Effector memory CD8-positive, alpha-beta T cell (primary cell): Measurements from ENCODE around the gene EFCAB13.
"Not testable (repeated sequence)": the region's sequence is repeated elsewhere in the genome, so short reads cannot be mapped to it uniquely, and the experiment has no call there.

Experiments used
- ATAC-seq: fragments of 150-1000 bp; cut with Tn5 transposase; replicated peaks from 2 replicates; pipeline ENCODE4 v1.10.0; 2021; ENCODE audit warnings: mild to moderate bottlenecking, moderate library complexity
- DNase-seq, 3 experiments: peaks; one replicate each; pipeline ENCODE4 v3.0.0; 2021
- H3K27ac Mint-ChIP-seq, 2 donors: one replicate each; pipeline ENCODE4 v1.8.0; 2022; ENCODE audit warnings: mild to moderate bottlenecking in 2 of 2, mixed read lengths in 2 of 2, moderate library complexity in 2 of 2
- H3K27me3 Mint-ChIP-seq, 2 donors: one replicate each; pipeline ENCODE4 v1.8.0; 2022; ENCODE audit warnings: mixed read lengths in 2 of 2
- H3K36me3 Mint-ChIP-seq: one replicate; pipeline ENCODE4 v1.8.0; 2022; ENCODE audit warnings: mild to moderate bottlenecking, moderate library complexity, mixed read lengths; ENCODE audit not compliant: insufficient read depth
- H3K4me1 Mint-ChIP-seq, 2 donors: one replicate each; pipeline ENCODE4 v1.8.0; 2022; ENCODE audit warnings: low read depth in 2 of 2, mixed read lengths in 2 of 2
- H3K4me3 Mint-ChIP-seq, 2 donors: one replicate each; pipeline ENCODE4 v1.8.0; 2022; ENCODE audit warnings: mild to moderate bottlenecking in 2 of 2, mixed read lengths in 2 of 2, moderate library complexity in 2 of 2
- H3K9me3 Mint-ChIP-seq, 2 donors: one replicate each; pipeline ENCODE4 v1.8.0; 2022; ENCODE audit warnings: mixed read lengths in 2 of 2

Gene EFCAB13

DNA sequence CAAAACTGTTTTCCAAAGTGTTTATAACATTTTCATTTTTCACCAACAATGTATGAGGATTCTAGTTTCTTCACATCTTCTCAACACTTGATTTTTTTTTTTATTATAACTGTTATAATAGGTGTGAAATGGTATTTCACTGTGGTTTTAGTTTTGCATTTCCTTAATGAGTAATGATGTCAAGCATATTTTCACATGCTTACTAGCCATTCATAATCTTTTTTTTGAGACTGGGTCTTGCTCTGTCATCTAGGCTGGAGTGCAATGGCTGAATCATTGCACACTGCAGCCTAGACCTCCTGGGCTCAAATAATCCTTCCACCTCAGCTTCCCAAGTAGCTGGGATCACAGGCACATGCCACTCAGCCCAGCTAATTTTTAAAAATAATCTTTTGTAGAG is 65.1 kb downstream of the EFCAB13 start:
- ATAC-seq (peak; percentile 43), DNase-seq (no peak)
- peaks cover 4 to 16% of the 10 kb centered on the region in 2 donors for H3K4me1 Mint-ChIP-seq
- H3K27ac Mint-ChIP-seq, result no peak overlapping the region
- no peak overlapping the region for H3K4me3 Mint-ChIP-seq
- peaks cover 9% of the 10 kb centered on the region for H3K36me3 Mint-ChIP-seq
- H3K27me3 Mint-ChIP-seq, result no peaks in the 10 kb centered on the region
- H3K9me3 Mint-ChIP-seq, result peaks cover 0 to 3% of the 10 kb centered on the region in 2 donors

DNA sequence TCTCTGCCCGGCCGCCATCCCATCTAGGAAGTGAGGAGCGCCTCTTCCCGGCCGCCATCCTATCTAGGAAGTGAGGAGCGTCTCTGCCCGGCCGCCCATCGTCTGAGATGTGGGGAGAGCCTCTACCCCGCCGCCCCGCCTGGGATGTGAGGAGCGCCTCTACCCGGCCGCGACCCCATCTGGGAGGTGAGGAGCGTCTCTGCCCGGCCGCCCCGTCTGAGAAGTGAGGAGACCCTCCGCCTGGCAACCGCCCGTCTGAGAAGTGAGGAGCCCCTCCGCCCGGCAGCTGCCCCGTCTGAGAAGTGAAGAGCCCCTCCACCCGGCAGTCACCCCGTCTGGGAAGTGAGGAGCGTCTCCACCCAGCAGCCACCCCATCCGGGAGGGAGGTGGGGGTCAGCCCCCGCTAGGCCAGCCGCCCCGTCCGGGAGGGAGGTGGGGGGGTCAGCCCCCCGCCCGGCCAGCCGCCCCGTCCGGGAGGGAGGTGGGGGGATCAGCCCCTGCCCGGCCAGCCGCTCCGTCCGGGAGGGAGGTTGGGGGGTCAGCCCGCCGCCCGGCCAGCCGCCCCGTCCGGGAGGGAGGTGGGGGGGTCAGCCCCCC is 73.9 kb downstream of the EFCAB13 start:
- not testable (repeated sequence) for H3K4me1 Mint-ChIP-seq, H3K4me3 Mint-ChIP-seq, H3K36me3 Mint-ChIP-seq, DNase-seq, H3K9me3 Mint-ChIP-seq, H3K27ac Mint-ChIP-seq, H3K27me3 Mint-ChIP-seq, ATAC-seq

DNA sequence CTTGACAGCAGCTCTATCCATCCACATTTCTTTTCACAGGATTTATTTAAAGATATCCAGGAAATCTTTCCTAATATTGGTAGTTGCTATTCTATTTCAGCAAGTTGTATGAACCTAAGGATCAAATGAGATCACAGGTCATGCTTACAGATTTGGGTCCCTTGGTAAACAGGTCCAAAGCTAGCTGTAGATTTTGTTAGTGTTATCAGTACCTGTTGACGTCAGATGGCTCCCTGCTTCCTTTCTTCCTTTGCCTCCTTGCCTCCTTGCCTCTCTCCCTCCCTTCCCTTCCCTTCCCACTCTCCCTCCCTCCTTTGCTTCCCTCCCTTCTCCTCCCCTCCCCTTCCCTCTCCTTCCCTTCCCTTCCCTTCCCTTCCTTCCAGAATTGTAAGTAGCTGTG is 76.6 kb downstream of the EFCAB13 start:
- Mint-ChIP-seq H3K27me3 (no peaks in the 10 kb centered on the region), H3K4me1 (no peaks in the 10 kb centered on the region), H3K9me3 (no peaks in the 10 kb centered on the region), H3K4me3 (no peak overlapping the region), H3K36me3 (no peaks in the 10 kb centered on the region), H3K27ac (no peak overlapping the region)
- DNase-seq (no peak), ATAC-seq (no peak)

DNA sequence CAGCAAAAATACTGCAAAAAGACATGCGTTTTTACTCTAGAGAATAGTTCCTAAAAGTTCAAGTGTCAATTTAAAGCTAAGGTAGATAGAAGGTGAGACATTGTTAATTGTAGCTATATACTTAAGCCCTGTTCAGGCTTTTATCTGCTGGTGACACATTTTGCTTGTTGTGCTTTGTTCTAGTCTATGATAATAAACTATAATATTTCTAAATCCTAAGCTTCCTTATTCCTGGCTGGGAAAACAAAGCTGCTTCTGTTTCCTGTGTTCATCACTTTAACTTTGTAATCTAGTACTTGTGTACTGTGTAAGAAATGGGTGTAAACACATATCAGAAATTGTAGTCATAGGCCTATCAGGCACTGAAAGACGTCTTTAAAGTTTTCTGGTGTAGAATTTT is 77.3 kb downstream of the EFCAB13 start:
- Mint-ChIP-seq H3K4me3 (no peak overlapping the region), H3K27me3 (no peaks in the 10 kb centered on the region), H3K36me3 (no peaks in the 10 kb centered on the region), H3K27ac (no peak overlapping the region), H3K4me1 (no peaks in the 10 kb centered on the region), H3K9me3 (no peaks in the 10 kb centered on the region)
- ATAC-seq, result no peak
- DNase-seq, result no peak

DNA sequence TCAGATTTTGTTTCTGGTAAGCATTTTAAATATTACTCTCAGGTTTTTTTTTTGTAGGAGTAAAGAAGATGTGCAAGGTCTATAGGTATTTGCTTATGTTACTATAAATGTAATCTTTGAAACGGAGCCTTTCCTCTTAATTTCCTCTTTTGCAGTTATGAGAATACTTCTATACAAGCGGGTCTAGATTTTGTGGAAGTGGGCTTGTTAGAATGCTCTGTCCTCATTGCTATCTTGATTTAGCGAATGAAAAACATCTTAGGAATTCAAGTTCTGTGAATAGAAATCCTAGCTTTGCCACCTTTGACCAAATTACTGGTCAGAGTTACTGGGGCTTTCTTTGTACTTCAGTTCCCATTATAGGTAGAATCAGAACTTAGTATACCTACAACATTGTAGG is 80.3 kb downstream of the EFCAB13 start:
- Mint-ChIP-seq H3K36me3 (no peaks in the 10 kb centered on the region), H3K9me3 (no peaks in the 10 kb centered on the region), H3K4me3 (no peak overlapping the region), H3K27ac (no peak overlapping the region), H3K4me1 (no peaks in the 10 kb centered on the region), H3K27me3 (no peaks in the 10 kb centered on the region)
- DNase-seq, result no peak
- no peak for ATAC-seq

DNA sequence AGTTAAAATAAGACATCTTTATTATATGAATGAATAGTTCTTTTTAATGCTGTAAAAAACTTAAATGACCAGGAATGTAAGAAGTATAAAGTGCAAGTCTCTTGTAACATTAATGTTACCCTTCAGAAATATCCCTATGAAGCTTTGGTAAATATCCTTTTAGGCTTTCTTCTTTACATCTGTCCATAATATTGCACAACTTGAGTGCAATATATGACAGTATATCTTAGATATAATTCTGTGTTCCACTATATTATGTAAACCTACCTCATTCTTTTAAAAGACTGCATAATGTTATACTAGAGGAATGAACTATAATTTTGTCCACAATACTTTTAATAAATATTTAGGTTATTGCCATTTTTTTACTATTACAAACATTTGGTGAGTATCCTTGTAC is 81.1 kb downstream of the EFCAB13 start:
- Mint-ChIP-seq H3K4me3 (no peak overlapping the region), H3K4me1 (no peaks in the 10 kb centered on the region), H3K36me3 (peaks cover 4% of the 10 kb centered on the region), H3K27ac (no peak overlapping the region), H3K9me3 (no peaks in the 10 kb centered on the region), H3K27me3 (no peaks in the 10 kb centered on the region)
- ATAC-seq (no peak), DNase-seq (no peak)

DNA sequence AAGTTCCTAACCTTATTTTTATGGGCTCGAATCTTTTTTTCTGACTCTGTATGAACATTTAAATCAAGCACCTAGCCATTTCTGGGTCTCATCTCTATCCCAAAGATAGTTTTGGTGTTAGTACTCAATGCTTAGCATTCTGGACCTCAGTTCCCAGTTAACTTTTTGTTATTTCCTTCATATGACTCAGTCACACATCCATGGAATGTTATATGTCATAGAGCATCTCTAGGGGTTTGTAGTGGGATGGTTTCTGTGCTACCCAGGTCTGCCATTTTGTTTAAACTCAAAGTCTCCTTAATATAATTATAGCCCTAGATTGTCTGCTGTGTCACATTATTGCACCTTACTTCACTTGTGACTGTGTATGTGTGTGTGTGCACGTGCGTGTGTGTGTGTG is 90.1 kb downstream of the EFCAB13 start:
- H3K9me3 Mint-ChIP-seq, result no peaks in the 10 kb centered on the region
- no peak overlapping the region for H3K27ac Mint-ChIP-seq
- no peaks in the 10 kb centered on the region for H3K4me1 Mint-ChIP-seq
- H3K36me3 Mint-ChIP-seq, result peaks cover 4% of the 10 kb centered on the region
- DNase-seq (no peak), ATAC-seq (no peak)
- no peak overlapping the region for H3K4me3 Mint-ChIP-seq
- no peaks in the 10 kb centered on the region for H3K27me3 Mint-ChIP-seq

DNA sequence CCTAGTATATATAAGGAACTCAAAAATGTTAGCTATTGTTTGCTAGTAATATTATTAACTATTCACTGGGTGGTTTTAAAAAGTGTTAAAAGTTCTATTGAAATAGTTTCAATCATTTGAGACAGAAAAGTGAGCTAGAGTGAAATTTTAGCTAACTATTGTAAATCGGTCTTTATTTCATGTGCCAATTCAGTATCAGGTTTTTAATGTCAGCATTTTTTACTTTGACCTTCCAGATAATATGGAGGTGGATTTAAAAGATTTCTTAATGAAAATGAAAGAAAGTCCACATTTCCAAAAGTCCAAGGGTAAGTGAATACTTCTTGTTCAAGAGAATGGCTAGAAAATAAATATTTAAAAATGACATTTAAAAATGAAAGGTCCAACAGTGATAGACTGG is 90.9 kb downstream of the EFCAB13 start:
- Mint-ChIP-seq H3K36me3 (no peaks in the 10 kb centered on the region), H3K27ac (no peak overlapping the region), H3K4me1 (no peaks in the 10 kb centered on the region), H3K4me3 (no peak overlapping the region), H3K9me3 (no peaks in the 10 kb centered on the region), H3K27me3 (no peaks in the 10 kb centered on the region)
- no peak for DNase-seq
- ATAC-seq, result no peak

DNA sequence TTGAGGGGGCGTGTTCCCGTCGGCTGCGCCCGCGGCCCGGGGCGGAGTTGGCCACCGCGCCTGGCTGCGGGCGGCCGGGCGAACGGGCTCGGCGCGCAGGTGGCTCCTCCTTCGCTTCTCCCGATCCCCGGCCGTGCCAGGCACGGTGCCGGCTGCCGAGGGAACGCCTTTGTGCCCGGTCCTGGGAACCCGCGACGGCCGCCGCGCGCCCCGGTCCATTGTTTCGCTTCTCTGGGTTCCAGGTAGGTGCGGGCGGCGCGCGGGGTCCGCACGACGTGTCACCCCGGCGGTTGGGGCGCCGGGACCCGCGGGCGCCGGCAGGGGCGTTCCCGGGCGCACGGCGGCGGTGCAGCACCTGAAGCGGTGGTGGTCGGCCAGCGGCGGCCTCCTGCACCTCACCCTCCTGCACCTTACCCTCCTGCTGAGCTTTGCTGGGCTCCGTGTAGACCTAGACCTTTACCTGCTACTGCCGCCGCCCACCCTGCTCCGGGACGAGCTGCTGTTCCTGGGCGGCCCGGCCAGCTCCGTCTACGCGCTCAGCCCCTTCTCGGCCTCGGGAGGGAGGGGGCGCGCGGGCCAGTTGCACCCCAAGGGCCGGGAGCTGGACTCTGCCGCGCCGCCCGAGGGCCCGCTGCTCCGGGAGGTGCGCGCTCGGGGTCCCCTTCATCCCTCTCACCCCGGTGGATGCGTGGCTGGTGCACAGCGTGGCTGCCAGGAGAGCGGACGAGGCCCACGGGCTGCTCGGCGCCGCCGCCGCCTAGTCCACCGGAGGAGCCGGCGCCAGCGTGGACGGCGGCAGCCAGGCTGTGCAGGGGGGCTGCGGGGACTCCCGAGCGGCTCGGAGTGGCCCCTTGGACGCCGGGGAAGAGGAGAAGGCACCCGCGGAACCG is 99.9 kb downstream of the EFCAB13 start:
- H3K4me1 Mint-ChIP-seq, result no peaks in the 10 kb centered on the region
- H3K27me3 Mint-ChIP-seq, result peaks cover 5 to 6% of the 10 kb centered on the region in 2 donors
- no peak for DNase-seq
- H3K27ac Mint-ChIP-seq, result no peak overlapping the region
- no peaks in the 10 kb centered on the region for H3K9me3 Mint-ChIP-seq
- ATAC-seq, result peak; percentile 24
- peak overlapping the region; percentile 55 to 82 for H3K4me3 Mint-ChIP-seq
- H3K36me3 Mint-ChIP-seq, result peaks cover 4% of the 10 kb centered on the region

DNA sequence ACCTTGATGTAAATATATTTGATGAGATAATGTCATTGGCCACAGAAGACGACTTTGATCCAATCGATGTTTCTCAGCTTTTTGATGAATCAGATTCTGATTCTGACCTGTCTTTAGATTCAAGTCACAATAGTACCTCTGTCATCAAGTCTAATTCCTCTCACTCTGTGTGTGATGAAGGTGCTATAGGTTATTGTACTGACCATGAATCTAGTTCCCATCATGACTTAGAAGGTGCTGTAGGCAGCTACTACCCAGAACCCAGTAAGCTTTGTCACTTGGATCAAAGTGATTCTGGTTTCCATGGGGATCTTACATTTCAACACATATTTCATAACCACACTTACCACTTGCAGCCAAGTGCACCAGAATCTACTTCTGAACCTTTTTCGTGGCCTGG is 101.5 kb downstream of the EFCAB13 start:
- not testable (repeated sequence) for DNase-seq, H3K27me3 Mint-ChIP-seq, H3K9me3 Mint-ChIP-seq, H3K27ac Mint-ChIP-seq, H3K4me1 Mint-ChIP-seq, H3K36me3 Mint-ChIP-seq, ATAC-seq
- H3K4me3 Mint-ChIP-seq, result peak overlapping the region in 1 of 2 donors; percentile 14

DNA sequence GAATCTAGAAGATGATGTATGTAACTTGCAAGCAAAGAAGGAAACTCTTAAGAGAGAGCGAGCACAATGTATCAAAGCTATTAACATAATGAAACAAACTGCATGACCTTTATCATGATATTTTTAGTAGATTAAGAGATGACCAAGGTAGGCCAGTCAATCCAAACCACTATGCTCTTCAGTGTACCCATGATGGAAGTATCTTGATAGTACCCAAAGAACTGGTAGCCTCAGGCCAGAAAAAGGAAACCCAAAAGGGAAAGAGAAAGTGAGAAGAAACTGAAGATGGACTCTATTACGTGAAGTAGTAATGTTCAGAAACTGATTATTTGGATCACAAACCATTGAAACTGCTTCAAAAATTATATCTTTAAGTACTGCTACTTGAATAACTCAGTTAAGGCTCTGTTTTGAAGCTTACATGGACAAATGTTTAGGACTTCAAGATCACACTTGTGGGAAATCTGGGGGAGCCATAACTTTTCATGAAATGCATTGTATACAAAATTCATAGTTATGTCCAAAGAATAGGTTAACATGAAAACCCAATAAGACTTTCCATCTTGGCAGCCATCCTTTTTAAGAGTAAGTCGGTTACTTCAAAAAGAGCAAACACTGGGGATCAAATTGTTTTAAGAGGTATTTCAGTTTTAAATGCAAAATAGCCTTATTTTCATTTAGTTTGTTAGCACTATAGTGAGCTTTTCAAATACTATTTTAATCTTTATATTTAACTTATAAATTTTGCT is 102.3 kb downstream of the EFCAB13 start:
- not testable (repeated sequence) for H3K36me3 Mint-ChIP-seq, H3K4me3 Mint-ChIP-seq, H3K9me3 Mint-ChIP-seq, H3K27ac Mint-ChIP-seq, H3K27me3 Mint-ChIP-seq, DNase-seq, ATAC-seq, H3K4me1 Mint-ChIP-seq

DNA sequence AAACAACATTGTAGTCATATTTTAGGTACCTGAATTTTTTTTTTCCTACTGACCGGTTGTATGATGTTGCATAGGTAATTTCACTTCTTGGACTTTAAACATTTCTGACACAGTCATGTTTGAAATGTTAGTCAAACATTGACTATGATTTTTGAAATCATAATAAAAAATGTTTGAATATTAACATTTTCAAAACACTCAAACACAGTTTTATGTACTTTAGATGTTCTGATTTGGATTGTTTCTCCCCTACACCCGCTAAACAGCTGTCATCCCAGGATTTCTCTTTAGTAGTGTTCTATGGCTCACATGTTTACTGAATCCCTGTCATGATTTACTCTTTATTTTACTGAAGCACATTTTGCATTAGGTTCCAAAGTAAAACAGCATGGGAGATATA is 104.2 kb downstream of the EFCAB13 start:
- no peak for ATAC-seq
- Mint-ChIP-seq H3K36me3 (peaks cover 7% of the 10 kb centered on the region), H3K27me3 (peaks cover 5 to 6% of the 10 kb centered on the region in 2 donors)

DNA sequence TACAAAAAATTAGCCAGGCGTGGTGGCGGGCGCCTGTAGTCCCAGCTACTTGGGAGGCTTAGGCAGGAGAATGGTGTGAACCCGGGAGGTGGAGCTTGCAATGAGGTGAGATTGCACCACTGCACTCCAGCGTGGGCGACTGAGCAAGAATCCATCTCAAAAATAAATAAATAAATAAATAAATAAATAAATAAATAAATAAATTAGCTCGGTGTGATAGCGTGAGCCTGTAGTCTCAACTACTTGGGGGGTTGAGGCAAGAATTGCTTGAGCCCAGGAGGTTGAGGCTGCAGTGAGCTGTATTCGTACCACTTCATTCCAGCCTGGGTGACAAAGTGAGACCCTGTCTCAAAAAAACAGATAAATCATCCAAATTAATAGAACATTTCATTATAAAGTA is 108.5 kb downstream of the EFCAB13 start:
- H3K36me3 Mint-ChIP-seq, H3K27ac Mint-ChIP-seq, H3K9me3 Mint-ChIP-seq, H3K4me3 Mint-ChIP-seq, ATAC-seq, H3K4me1 Mint-ChIP-seq, DNase-seq, H3K27me3 Mint-ChIP-seq: not testable (repeated sequence)

More for the DNA sequence above, 104.2 kb downstream of the EFCAB13 start:
- DNase-seq, result no peak
- Mint-ChIP-seq H3K4me3 (no peak overlapping the region), H3K4me1 (no peaks in the 10 kb centered on the region), H3K27ac (no peak overlapping the region), H3K9me3 (no peaks in the 10 kb centered on the region)

DNA sequence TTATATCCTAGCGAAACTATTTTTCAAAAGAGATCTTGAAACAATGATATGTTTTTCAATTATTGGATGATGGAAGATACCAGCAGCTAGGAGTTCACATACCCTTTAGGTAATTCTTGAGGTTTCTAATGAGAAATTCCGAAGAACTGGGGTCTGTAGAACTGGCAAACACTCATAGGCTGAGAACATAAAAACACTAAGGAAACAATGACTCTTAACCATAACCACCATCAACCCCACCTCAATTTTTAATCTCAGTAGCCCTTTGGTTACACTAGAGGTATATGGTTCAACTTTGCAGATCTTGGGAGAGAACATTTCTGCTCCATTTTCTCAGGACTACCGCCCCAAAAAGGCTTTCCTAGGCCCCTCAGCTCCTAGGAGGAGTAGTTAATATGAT is 141.4 kb downstream of the EFCAB13 start:
- Mint-ChIP-seq H3K36me3 (peaks cover 10% of the 10 kb centered on the region), H3K4me3 (no peak overlapping the region), H3K27ac (no peak overlapping the region), H3K9me3 (no peaks in the 10 kb centered on the region), H3K4me1 (no peaks in the 10 kb centered on the region), H3K27me3 (no peaks in the 10 kb centered on the region)
- no peak for ATAC-seq
- no peak for DNase-seq
